ENCODE data around the gene DCTPP1. TPM values are rescaled to one million over a fixed set of nuclear protein-coding genes. Genes with fewer than 3 reads are reported as not detected.

Gene DCTPP1
- total and polyA plus RNA-seq, 2 of the 13 experiments (the other 11 are each of a cell fraction or from before 2014, with no cell fraction given) = 54.8 to 74.4 TPM

GRCh38 chr16:30445408-30446202 lies 15.8 kb upstream of the DCTPP1 start, which contains the start of gene SEPHS2 (continued):
- no peak for TF ChIP-seq MTA1 (CRISPR knock-in tag; IDR thresholded peaks at IDR 0.05; ENCODE audit: borderline replicate concordance)
- no peak for TF ChIP-seq NFE2 (CRISPR knock-in tag; IDR thresholded peaks at IDR 0.05)
- TF ChIP-seq SP5 (CRISPR knock-in tag; IDR thresholded peaks at IDR 0.05; ENCODE audit: borderline replicate concordance, low read depth) = no peak
- TF ChIP-seq GTF3A (CRISPR knock-in tag; conservative IDR thresholded peaks at IDR 0.05) = no peak
- no peak for TF ChIP-seq ZNF747 (CRISPR knock-in tag; IDR thresholded peaks at IDR 0.05; ENCODE audit: borderline replicate concordance)
- no peak for TF ChIP-seq RBM22 (optimal IDR thresholded peaks at IDR 0.05; ENCODE audit: low read length)
- TF ChIP-seq ZNF878 (CRISPR knock-in tag; IDR thresholded peaks at IDR 0.05) = no peak
- TF ChIP-seq FOXA1 (IDR thresholded peaks at IDR 0.05) = no peak
- peak; percentile 17; the same call in 1 of the 2 replicates for TF ChIP-seq FOXA1 (CRISPR knock-in tag; IDR thresholded peaks at IDR 0.05)
- 0 out of 2 replicates have a peak, but pooled peaks have one; percentile 66 for TF ChIP-seq ZNF724P (CRISPR knock-in tag; IDR thresholded peaks at IDR 0.05; ENCODE audit: borderline replicate concordance)
- no peak for TF ChIP-seq LBX2 (CRISPR knock-in tag; IDR thresholded peaks at IDR 0.05; ENCODE audit: borderline replicate concordance)
- TF ChIP-seq ZHX1 (CRISPR knock-in tag; IDR thresholded peaks at IDR 0.05; ENCODE audit: low read depth) = no peak
- TF ChIP-seq CCDC6 (CRISPR knock-in tag; IDR thresholded peaks at IDR 0.05) = 0 out of 2 replicates have a peak, but pooled peaks have one; percentile 14
- TF ChIP-seq AFF4 (CRISPR knock-in tag; IDR thresholded peaks at IDR 0.05) = peak; percentile 70; the same call in 1 of the 2 replicates
- TF ChIP-seq, protein P1, sequence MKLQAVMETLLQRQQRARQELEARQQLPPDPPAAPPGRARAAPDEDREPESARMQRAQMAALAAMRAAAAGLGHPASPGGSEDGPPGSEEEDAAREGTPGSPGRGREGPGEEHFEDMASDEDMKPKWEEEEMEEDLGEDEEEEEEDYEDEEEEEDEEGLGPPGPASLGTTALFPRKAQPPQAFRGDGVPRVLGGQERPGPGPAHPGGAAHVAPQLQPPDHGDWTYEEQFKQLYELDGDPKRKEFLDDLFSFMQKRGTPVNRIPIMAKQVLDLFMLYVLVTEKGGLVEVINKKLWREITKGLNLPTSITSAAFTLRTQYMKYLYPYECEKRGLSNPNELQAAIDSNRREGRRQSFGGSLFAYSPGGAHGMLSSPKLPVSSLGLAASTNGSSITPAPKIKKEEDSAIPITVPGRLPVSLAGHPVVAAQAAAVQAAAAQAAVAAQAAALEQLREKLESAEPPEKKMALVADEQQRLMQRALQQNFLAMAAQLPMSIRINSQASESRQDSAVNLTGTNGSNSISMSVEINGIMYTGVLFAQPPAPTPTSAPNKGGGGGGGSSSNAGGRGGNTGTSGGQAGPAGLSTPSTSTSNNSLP (IDR thresholded peaks at IDR 0.05; ENCODE audit: low read depth, low read length) = 0 out of 2 replicates have a peak, but pooled peaks have one; percentile 31
- TF ChIP-seq ZNF350 (CRISPR knock-in tag; IDR thresholded peaks at IDR 0.05; ENCODE audit: borderline replicate concordance, low read depth) = no peak; the same call in 1 of the 2 replicates
- TF ChIP-seq LRRFIP1 (CRISPR knock-in tag; conservative IDR thresholded peaks at IDR 0.05) = no peak

All from HepG2 (cell line).